ENCODE measurements around the gene DNAAF8. TPM values are rescaled to one million over a fixed set of nuclear protein-coding genes. Genes with fewer than 3 reads are reported as not detected.

The DNAAF8 gene
- total RNA-seq, 1 donor from 2014 or later = not detected

- Histone ChIP-seq H4K20me1 (ENCODE audit: low read depth) (no peaks in the 10 kb centered on the region), H3K4me1 (no peaks in the 10 kb centered on the region), H2AFZ (replicated peaks) (no peak overlapping the region), H3K36me3 (no peaks in the 10 kb centered on the region), H3K9ac (no peak overlapping the region), H3K9me3 (ENCODE audit: low read depth) (no peaks in the 10 kb centered on the region), H3K27ac (no peak overlapping the region), H3F3A (ENCODE audit: low read depth) (peaks cover 3% of the 10 kb centered on the region), H3K4me2 (no peak overlapping the region), H3K27me3 (no peaks in the 10 kb centered on the region), H3K79me2 (ENCODE audit: low read depth) (no peaks in the 10 kb centered on the region), H3K4me3 (no peak overlapping the region)
- no peaks in the 10 kb centered on the region for H3K36me3 Mint-ChIP-seq
- no peak overlapping the region for H3K4me3 Mint-ChIP-seq
- peaks cover 7% of the 10 kb centered on the region for H3K4me1 Mint-ChIP-seq
- no peak overlapping the region for H3K27ac Mint-ChIP-seq
- no peak for DNase-seq (ENCODE audit: low spot score)
- H3K9me3 Mint-ChIP-seq = no peaks in the 10 kb centered on the region
- H3K27me3 Mint-ChIP-seq (ENCODE audit: insufficient read depth, low read depth) = peaks cover 5% of the 10 kb centered on the region
- TF ChIP-seq EZH2 (IDR thresholded peaks at IDR 0.05) (no peak), CTCF (IDR thresholded peaks at IDR 0.05) (no peak), EZH2phosphoT487 (IDR thresholded peaks at IDR 0.05) (no peak)
These were observed 43.7 kb downstream of the DNAAF8 start for GRCh38 chr16:4778050-4778392.

GRCh38 chr16:4780235-4780634 lies 45.9 kb downstream of the DNAAF8 start:
- no peaks in the 10 kb centered on the region for H3K9me3 ChIP-seq (ENCODE audit: low read depth)
- no peak for DNase-seq (ENCODE audit: low spot score)
- no peaks in the 10 kb centered on the region for H3K36me3 Mint-ChIP-seq
- H3K4me3 ChIP-seq = no peak overlapping the region
- no peak overlapping the region for H2AFZ ChIP-seq (replicated peaks)
- no peak overlapping the region for H3K4me3 Mint-ChIP-seq
- TF ChIP-seq EZH2phosphoT487 (IDR thresholded peaks at IDR 0.05) (no peak), EZH2 (IDR thresholded peaks at IDR 0.05) (no peak), CTCF (IDR thresholded peaks at IDR 0.05) (no peak)
- no peaks in the 10 kb centered on the region for H3K36me3 ChIP-seq
- H3F3A ChIP-seq (ENCODE audit: low read depth) = no peaks in the 10 kb centered on the region
- H3K27me3 ChIP-seq = no peaks in the 10 kb centered on the region
- H3K4me2 ChIP-seq = no peak overlapping the region
- H3K4me1 ChIP-seq = no peaks in the 10 kb centered on the region
- peaks cover 3% of the 10 kb centered on the region for H3K27me3 Mint-ChIP-seq (ENCODE audit: insufficient read depth, low read depth)
- no peak overlapping the region for H3K9ac ChIP-seq
- no peak overlapping the region for H3K27ac ChIP-seq
- H3K4me1 Mint-ChIP-seq = peaks cover 6% of the 10 kb centered on the region
- no peak overlapping the region for H3K27ac Mint-ChIP-seq
- H3K79me2 ChIP-seq (ENCODE audit: low read depth) = no peaks in the 10 kb centered on the region
- H4K20me1 ChIP-seq (ENCODE audit: low read depth) = no peaks in the 10 kb centered on the region
- no peaks in the 10 kb centered on the region for H3K9me3 Mint-ChIP-seq

- no peak overlapping the region for H3K9ac ChIP-seq
These were observed 49.1 kb downstream of the DNAAF8 start for GRCh38 chr16:4783251-4783950.

More at GRCh38 chr16:4783251-4783950, 49.1 kb downstream of the DNAAF8 start:
- Mint-ChIP-seq H3K27me3 (ENCODE audit: insufficient read depth, low read depth) (peaks cover 2% of the 10 kb centered on the region), H3K36me3 (no peaks in the 10 kb centered on the region), H3K4me1 (peaks cover 11% of the 10 kb centered on the region), H3K9me3 (no peaks in the 10 kb centered on the region), H3K27ac (no peak overlapping the region), H3K4me3 (no peak overlapping the region)
- Histone ChIP-seq H3K4me2 (no peak overlapping the region), H4K20me1 (ENCODE audit: low read depth) (no peaks in the 10 kb centered on the region), H3K9me3 (ENCODE audit: low read depth) (no peaks in the 10 kb centered on the region), H3K27me3 (no peaks in the 10 kb centered on the region), H3K4me3 (no peak overlapping the region), H3K36me3 (no peaks in the 10 kb centered on the region), H3K4me1 (peaks cover 8% of the 10 kb centered on the region), H2AFZ (replicated peaks) (no peak overlapping the region), H3K79me2 (ENCODE audit: low read depth) (no peaks in the 10 kb centered on the region), H3K27ac (no peak overlapping the region), H3F3A (ENCODE audit: low read depth) (no peaks in the 10 kb centered on the region)
- DNase-seq (ENCODE audit: low spot score) = no peak
- no peak for TF ChIP-seq EZH2phosphoT487 (IDR thresholded peaks at IDR 0.05)
- TF ChIP-seq EZH2 (IDR thresholded peaks at IDR 0.05) = no peak
- no peak for TF ChIP-seq CTCF (IDR thresholded peaks at IDR 0.05)

Data from neural progenitor cell (in vitro differentiated cells).